CD4-positive, alpha-beta T cell treated with Interferon gamma for 1 hour (primary cell): ENCODE measurements around the gene DPH1.
"Not testable (repeated sequence)": the region's sequence is repeated elsewhere in the genome, so short reads cannot be mapped to it uniquely, and the experiment has no call there.

Experiments used
- DNase-seq: peaks from one replicate; pipeline ENCODE4 v3.0.0-alpha.2; 2020

Gene DPH1

GRCh38 chr17:2029911-2030778 lies at the start of gene DPH1:
DPH1 (plus strand) TSS chr17:2030153; CDS start chr17:2030170, 17 bp downstream.
- peak; percentile 82 for DNase-seq

- no peak for DNase-seq
These were observed 49.2 kb upstream of the DPH1 start for GRCh38 chr17:1980665-1981250.

DNA sequence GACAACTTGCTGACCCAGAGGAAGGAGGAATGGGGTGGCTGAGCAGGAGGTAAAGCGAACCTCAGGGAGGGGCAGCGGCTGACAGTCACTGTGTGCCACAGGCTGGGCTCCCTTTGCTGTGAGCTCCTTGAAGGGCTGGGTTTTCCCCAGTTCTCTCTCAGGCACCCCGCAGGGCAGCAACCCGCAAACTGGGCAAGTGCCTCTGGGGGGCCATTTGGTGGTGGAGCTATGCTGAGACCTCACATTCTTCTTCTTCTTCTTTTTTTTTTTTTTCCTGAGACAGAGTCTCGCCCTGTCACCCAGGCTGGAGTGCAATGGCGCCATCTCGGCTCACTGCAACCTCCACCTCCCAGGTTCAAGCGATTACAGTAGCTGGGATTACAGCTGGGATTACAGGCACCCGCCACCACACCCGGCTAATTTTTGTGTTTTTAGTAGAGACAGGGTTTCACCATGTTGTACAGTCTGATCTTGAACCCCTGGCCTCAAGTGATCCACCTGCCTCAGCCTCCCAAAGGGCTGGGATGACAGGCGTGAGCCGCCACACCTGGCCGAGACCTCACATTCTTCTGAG lies 47.1 kb upstream of the DPH1 start:
- DNase-seq = not testable (repeated sequence)

DNA sequence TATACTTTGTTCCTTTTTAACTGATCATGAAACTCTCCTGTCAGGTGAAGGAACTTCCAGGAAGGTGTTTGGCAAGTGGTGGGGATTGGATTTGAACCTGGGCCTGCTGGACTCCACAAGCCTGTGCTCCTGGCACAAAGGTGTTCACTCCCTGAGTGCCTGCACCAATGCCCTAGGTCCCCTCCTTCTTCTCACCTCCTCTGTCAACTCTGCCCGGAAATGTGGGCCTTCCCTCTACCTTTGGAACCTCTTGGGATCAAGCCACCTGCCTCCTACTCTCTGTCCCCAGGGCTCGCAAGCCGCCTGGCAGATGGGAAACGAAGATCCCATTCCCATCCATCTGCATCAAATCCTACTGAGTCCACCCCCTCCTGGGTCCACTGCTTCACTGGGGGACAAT lies 44.9 kb upstream of the DPH1 start:
- no peak for DNase-seq

DNA sequence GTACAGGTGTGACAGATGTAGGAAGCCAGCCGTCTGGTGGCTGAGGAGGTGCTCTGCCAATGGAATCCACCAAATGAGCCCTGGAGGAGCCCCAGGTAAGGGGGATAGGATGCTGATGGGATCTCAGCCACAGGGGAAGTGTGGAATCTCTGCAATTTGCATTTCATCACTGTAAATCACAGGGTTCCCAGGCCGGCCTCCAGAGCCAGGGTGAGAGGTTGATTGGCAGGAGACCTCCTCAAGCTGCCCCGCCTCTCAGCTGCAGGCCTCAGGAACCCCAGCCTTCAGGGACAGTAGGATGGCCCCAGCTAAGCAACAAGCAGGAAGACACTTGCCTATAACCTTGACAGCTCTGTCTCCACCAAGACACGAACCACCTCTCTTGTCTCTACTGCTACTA lies 44.3 kb upstream of the DPH1 start:
- DNase-seq = no peak

GRCh38 chr17:1986783-1987451 lies 43.0 kb upstream of the DPH1 start:
- DNase-seq = no peak

DNA sequence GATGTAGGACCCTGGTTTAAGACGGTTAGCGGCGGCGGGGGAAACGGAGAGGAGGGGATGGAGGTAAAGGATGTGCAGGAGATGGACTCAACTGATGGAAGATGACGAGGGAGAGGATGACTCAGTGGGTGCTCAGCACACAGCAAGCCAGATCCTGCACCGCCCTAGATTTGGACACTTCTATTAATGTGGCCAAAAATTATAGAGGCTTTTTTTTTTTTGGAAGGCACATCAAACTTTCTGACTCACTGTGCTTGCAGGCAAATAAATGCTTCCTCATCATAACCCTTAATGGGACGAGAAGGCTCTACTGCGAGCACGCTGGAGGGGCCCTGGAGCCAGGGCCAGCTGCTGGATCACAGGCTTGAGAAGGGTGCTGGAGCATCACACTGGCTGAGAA lies 40.8 kb upstream of the DPH1 start:
- DNase-seq = no peak

DNA sequence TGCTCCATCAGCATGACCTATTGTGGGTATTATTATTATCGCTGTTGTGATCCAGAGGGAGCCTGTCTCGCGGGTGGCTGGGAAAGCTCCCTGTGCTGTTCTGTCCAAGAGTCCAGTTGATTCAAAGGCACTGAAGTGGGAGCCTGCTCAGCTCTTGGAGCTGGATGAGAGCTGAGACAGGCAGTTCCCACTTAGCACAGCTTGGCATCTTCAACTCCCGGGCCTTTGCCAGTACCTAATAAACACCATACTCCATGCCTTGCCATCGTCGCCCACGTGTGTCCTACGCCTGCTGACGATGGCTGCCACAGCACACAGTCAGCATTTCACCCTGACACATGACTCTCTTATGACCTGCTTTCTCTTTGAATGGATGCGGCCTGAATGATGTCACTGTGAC lies 37.4 kb upstream of the DPH1 start:
- DNase-seq = no peak

DNA sequence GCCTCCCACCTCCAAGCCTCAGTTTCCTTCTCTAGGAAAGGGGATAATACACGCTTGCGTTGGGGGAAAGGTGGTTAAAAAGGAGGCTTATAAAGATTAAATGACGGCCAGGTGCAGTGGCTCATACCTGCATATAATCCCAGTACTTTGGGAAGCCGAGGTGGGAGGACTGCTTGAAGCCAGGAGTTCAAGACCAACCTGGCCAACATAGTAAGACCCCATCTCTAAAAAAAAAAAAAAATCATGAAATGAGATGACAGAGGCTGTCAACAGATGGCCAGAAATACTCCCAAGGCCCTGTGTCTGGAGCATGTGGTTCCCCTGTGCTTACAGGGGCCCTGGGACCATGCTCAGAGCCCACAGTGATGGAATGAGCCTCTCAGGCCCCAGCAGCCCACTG lies 35.2 kb upstream of the DPH1 start:
- DNase-seq = no peak

- no peak for DNase-seq
These were observed 34.5 kb upstream of the DPH1 start for GRCh38 chr17:1995321-1995892.

DNA sequence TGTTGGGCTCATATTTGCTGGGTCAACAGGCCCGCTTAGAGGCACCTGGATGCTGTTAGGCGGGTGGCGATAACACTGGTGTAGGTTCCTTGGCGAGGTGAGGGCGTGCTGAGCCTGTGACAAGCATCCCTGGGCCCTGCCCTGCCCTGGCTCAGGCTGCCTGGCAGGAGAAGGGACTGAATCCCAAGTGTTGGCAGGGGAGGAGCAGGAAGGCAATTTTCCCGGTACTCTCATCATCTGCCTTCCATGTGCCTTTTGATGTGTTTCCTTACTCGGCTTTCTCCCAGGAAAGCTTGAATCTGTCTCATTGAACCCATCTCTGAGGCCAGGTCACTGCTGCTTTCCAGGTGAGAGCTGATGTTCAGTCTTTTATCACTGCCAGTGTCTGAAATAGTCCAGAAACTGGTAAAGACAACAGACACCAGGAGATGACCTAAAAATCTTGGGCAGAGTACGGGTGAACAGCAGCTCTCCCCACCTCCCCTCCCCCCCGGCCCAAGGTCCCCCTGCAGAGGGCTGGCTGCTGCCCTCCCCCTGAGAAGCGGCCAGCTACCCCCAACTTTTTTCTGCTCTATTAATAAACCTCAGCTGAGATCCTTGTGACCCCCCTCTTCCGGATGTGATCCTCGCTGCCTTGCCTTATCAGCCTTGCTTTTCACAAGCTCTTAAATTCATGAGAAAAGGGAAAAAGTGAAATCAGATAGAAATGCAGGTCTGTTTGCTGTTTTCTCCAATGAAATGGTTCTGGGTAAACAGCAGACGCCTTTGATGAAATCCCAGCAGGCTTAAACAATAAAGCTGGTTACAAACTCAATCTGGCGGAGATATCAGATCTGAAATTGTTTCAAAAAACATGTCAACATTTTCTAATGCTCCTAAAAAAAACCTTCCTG lies 33.8 kb upstream of the DPH1 start:
- DNase-seq = no peak

DNA sequence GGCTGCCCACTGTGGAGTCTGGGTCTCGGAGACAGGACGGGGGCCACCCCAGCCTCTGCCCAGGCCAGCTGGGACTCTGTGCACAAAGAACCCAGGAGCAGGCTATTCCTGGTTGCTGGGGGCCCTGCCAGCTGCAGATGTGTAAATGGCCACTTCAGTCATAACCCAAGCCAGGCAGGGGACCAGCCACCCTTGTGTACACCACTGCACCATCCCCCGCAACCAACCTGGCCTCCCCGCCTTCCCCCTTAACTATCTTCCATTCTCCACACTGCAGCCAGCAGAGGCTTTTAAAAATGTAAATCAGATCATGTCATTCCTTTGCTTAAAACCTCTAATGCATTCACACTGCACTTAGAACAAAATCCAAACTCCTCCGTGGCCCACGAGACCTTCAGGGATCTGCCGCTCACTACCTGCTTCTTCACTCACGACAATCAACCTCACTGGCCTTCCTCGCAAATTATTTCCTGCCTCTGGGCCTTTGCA lies 33.1 kb upstream of the DPH1 start:
- DNase-seq = no peak

- no peak for DNase-seq
These were observed 32.5 kb upstream of the DPH1 start for GRCh38 chr17:1997289-1997926.

DNA sequence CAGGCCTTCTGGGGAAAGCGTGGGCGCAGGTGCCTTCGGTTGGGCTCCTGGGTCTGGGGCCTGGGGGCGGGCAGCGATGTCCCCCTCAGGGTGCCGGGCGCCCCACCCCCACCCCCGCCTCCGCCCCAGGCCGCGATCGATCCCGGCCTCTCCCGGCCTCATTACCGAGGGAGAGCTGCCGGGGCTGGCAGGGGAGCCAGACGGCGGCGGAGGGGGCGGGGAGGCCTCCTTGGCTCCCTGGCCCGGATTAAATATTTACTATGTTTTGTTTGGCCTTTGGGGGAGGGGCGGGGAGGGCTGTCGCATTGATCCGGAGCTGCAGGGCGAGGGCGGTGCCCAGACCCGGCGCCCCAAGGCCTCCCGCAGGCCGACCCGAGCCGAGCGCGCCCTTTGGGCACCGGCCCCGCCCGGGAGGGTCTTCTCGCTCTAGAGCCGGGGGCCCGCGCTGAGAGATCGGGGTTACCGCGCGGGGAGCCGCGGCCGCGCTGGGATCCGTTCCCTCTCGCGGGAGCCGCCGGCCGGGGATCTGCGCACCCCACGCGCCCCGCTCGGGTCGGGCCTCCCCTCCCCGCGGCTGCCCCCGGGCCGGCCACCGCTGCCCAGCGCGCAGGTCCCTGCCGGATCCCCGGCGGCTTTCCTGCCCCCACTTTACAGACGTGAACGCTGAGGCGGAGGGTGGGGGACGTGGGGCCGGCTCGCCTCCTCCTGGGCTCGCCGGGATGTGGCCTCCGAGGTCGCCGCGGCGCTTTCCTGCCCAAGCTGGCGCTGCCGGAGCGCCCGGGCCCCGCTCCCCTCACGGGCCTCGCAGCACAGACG lies 31.8 kb upstream of the DPH1 start:
- DNase-seq = no peak

DNA sequence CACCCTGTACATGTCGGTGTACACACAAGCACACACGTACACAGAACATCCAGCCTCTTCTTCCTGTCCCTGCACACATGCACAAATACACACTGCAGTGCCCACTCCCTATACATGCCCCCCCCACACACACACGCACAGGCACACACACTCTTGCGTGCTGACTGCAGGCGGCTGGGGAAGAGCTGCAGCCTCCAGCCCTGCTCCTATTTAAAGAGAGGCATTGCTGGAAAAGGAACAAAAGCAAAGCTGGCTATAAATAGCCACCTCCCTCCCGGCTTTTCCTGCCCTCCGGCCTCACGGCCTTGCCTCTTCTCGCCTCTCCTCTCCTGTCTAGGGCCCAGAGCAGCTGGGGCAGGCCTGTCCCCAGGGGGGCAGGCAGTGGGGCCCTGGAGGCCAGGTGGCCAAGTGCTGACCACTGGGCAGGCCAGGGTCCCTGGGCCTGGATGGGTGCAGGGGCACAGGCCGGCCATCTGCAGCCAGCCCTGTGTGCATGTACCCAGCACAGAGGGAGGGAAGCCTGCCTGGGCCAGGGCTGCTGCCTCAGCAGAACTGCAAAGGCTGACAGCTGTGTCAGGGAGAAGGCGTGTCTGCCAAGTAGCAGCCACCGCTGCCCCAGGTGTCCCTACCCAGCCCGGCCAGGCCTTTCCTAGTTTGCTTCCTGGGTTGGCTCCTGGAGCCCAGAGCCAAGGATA lies 30.2 kb upstream of the DPH1 start:
- DNase-seq = no peak

GRCh38 chr17:2002767-2003329 lies 27.1 kb upstream of the DPH1 start:
- no peak for DNase-seq

- no peak for DNase-seq
These were observed 26.4 kb upstream of the DPH1 start for GRCh38 chr17:2003525-2003924.

GRCh38 chr17:2004435-2004952 lies 25.5 kb upstream of the DPH1 start:
- no peak for DNase-seq
